Tibial artery (tissue), 4 donors: ENCODE measurements around the gene PRM2.

Experiments used
- DNase-seq, 2 donors: peaks; one replicate each; pipeline ENCODE4 v3.0.0-alpha.2; 2019
- H3K27ac ChIP-seq, 2 donors: fragments of 200-600 bp; sonication (generic) in 1 of 2; 1 replicate in 1 of 2; 2 replicates in 1 of 2; pipeline ENCODE4 v1.5.1; 2018 to 2019; ENCODE audit warnings: mild to moderate bottlenecking in 1 of 2
- H3K27me3 ChIP-seq, 2 donors: fragments of 200-600 bp; sonication (generic) in 1 of 2; one replicate each; pipeline versions ENCODE4 v1.5.1 to v1.6.0; 2016 to 2019
- H3K36me3 ChIP-seq, 3 donors: fragments of 200-600 bp; sonication (generic) in 2 of 3; one replicate each; pipeline ENCODE4 v1.5.1; 2016 to 2019; ENCODE audit warnings: mild to moderate bottlenecking in 2 of 3
- H3K4me1 ChIP-seq, 4 donors: fragments of 200-600 bp; sonication (generic) in 2 of 4; 1 replicate in 3 of 4; 2 replicates in 1 of 4; pipeline ENCODE4 v1.5.1; 2016 to 2019
- H3K4me3 ChIP-seq, 2 donors: fragments of 200-600 bp; sonication (generic) in 1 of 2; 1 replicate in 1 of 2; 2 replicates in 1 of 2; pipeline ENCODE4 v1.5.1; 2018 to 2019; ENCODE audit warnings: mild to moderate bottlenecking in 2 of 2
- H3K9me3 ChIP-seq, 3 donors: fragments of 200-600 bp; sonication (generic) in 1 of 3; one replicate each; pipeline ENCODE4 v1.5.1; 2016 to 2019
- CTCF ChIP-seq, 2 experiments: fragments of 200-600 bp in 1 of 2; fragments of 450-650 bp in 1 of 2; IDR thresholded peaks; one replicate each; pipeline ENCODE4 v1.5.1; 2017 to 2019; ENCODE audit warnings: antibody characterized with exemption in 2 of 2, mild to moderate bottlenecking in 1 of 2, moderate library complexity in 1 of 2
- intact Hi-C: fragments of 100-400 bp; cut with DNase I; formaldehyde crosslinking; loops from one replicate; pipeline ENCODE4 v1.15.0; 2023; ENCODE audit warnings: low total_unique reads

Gene PRM2

GRCh38 chr16:11250786-11251524 is 25.3 kb downstream of the PRM2 start:
- H3K9me3 ChIP-seq, result no peaks in the 10 kb centered on the region
- H3K4me1 ChIP-seq, result peaks cover 0 to 25% (median 13%) of the 10 kb centered on the region in 4 donors
- no peak overlapping the region for H3K27ac ChIP-seq
- no peaks in the 10 kb centered on the region for H3K36me3 ChIP-seq
- no peaks in the 10 kb centered on the region for H3K27me3 ChIP-seq
- intact Hi-C loops, result no loop called here
- TF ChIP-seq CTCF (IDR thresholded peaks at IDR 0.05), result no peak
- no peak overlapping the region for H3K4me3 ChIP-seq
- DNase-seq, result no peak

GRCh38 chr16:11250091-11250785 is 26.0 kb downstream of the PRM2 start:
- H3K27me3 ChIP-seq, result no peaks in the 10 kb centered on the region
- TF ChIP-seq CTCF (IDR thresholded peaks at IDR 0.05), result no peak
- no peaks in the 10 kb centered on the region for H3K9me3 ChIP-seq
- DNase-seq, result no peak
- H3K4me3 ChIP-seq, result no peak overlapping the region
- H3K4me1 ChIP-seq, result peaks cover 0 to 23% (median 11%) of the 10 kb centered on the region in 4 donors
- no peak overlapping the region for H3K27ac ChIP-seq
- intact Hi-C loops, result no loop called here
- no peaks in the 10 kb centered on the region for H3K36me3 ChIP-seq

- Histone ChIP-seq H3K27ac (no peak overlapping the region), H3K4me3 (no peak overlapping the region), H3K9me3 (no peaks in the 10 kb centered on the region), H3K36me3 (no peaks in the 10 kb centered on the region), H3K4me1 (peaks cover 0 to 15% (median 3%) of the 10 kb centered on the region in 4 donors), H3K27me3 (no peaks in the 10 kb centered on the region)
- TF ChIP-seq CTCF (IDR thresholded peaks at IDR 0.05), result no peak
- intact Hi-C loops, result no loop called here
- DNase-seq, result no peak
Observed at GRCh38 chr16:11249233-11250061, 26.8 kb downstream of the PRM2 start.

DNA sequence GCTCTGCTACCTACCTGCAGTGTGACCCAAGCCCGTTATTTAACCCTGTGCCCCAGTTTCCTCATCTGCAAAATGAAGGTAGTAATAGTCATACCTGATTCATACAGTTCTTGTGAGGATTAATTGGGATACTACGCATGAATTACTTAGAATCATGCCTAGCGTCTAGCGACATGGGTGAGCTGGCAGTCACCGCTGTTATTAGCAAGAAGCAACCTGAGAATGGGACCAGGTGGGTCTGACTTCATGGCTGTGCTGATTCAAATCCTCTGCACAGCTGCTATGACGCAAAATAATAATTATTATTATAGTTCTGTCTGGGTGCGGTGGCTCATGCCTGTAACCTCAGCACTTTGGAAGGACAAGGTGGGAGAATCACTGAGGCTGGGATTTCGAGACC is 28.1 kb downstream of the PRM2 start:
- no peak for TF ChIP-seq CTCF (IDR thresholded peaks at IDR 0.05)
- intact Hi-C loops, result no loop called here
- Histone ChIP-seq H3K27ac (no peak overlapping the region), H3K4me3 (no peak overlapping the region), H3K36me3 (no peaks in the 10 kb centered on the region), H3K27me3 (no peaks in the 10 kb centered on the region), H3K4me1 (peaks cover 0 to 2% (median 0%) of the 10 kb centered on the region in 4 donors), H3K9me3 (no peaks in the 10 kb centered on the region)
- DNase-seq, result no peak

DNA sequence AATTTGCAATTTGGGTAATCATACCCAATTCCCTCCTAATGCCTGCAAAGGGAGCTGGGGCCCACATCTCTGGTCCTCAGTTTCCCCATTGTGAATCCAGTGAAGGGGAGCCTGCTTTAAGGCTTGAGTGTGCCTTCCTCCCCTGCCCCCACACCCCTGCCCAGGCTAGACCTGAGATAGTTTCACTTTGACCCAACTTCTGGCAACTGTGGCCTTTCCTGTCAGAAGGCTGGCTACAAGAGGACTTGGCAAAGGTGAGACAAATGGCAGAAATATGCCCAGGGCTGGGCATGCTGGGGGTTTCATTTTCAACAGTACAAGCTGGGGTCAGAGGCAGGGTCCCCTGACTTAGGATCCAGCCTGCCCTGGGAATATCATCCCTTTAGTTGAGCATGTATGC is 30.3 kb downstream of the PRM2 start:
- H3K36me3 ChIP-seq, result no peaks in the 10 kb centered on the region
- no peak for TF ChIP-seq CTCF (IDR thresholded peaks at IDR 0.05)
- H3K27me3 ChIP-seq, result no peaks in the 10 kb centered on the region
- intact Hi-C loops, result no loop called here
- no peak for DNase-seq
- H3K9me3 ChIP-seq, result no peaks in the 10 kb centered on the region
- no peaks in the 10 kb centered on the region for H3K4me1 ChIP-seq
- H3K27ac ChIP-seq, result no peak overlapping the region
- no peak overlapping the region for H3K4me3 ChIP-seq
